Neural cell (in vitro differentiated cells): ENCODE measurements around the gene PIEZO1.

Source experiments
- CTCF ChIP-seq: fragments of 450-650 bp; IDR thresholded peaks from 2 replicates; pipeline ENCODE4 v1.5.1; 2014; ENCODE audit warnings: antibody characterized with exemption, mild to moderate bottlenecking, moderate library complexity; ENCODE audit not compliant: poor library complexity, severe bottlenecking
- EP300 ChIP-seq: fragments of 450-650 bp; conservative IDR thresholded peaks from 2 replicates; pipeline ENCODE4 v1.6.1; 2014; ENCODE audit warnings: antibody characterized with exemption, mild to moderate bottlenecking, moderate library complexity; ENCODE audit not compliant: poor library complexity, severe bottlenecking
- EZH2 ChIP-seq: fragments of 200-600, 300-800 bp; shearing (Covaris generic), sonication (generic); IDR thresholded peaks from 2 replicates; pipeline ENCODE4 v1.6.1; 2014; ENCODE audit warnings: antibody characterized with exemption, low read length, borderline replicate concordance, mild to moderate bottlenecking; ENCODE audit not compliant: insufficient read depth, poor library complexity, severe bottlenecking
- POLR2AphosphoS5 ChIP-seq: IDR thresholded peaks from 2 replicates; pipeline ENCODE4 v1.6.1; 2012
- RAD21 ChIP-seq: fragments of 450-650 bp; conservative IDR thresholded peaks from 2 replicates; pipeline ENCODE4 v1.6.1; 2014; ENCODE audit warnings: antibody characterized with exemption, mild to moderate bottlenecking, moderate library complexity
- TAF1 ChIP-seq: IDR thresholded peaks from 2 replicates; pipeline ENCODE4 v1.6.1; 2012; ENCODE audit warnings: low read depth

DNA sequence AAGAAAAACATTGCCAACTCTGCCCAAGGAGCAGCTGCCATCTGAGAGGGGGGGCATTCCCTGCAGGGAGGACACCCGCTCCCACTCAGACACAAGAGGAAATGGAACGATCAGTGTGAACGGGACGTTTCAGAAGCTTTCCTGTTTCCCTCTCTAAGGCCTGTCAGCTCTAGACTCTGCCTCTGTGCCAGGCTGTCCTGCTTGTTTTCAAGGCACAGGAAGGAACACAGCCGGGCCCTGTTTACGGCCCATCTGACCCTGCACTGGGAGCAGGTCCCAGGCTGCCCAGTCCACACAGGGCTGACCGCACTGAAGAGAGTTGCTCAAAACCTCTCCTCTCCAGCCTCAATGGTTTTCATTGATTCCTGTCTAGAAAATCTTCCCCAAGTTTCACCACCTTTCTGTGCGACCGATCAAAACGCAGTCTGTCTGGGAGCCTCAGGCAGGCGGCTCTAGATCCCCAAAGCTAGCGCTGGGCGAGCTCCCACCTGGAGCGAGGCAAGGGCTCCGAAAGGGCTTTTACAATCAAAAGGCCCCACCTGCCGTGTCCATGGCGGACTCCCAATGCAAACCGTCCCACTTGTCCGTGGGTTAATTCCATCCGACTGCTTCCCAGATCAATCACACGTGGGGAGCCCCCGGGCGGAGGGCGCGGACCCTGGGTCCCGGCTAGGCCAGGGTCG is 1.5 kb downstream of the PIEZO1 start:
- TF ChIP-seq CTCF (no peak), EZH2 (no peak), POLR2AphosphoS5 (no peak), EP300 (no peak), RAD21 (no peak), TAF1 (no peak)
